Endothelial cell (in vitro differentiated cells): Measurements from ENCODE around the gene ZBTB39. TPM values are rescaled to one million over a fixed set of nuclear protein-coding genes. Genes with fewer than 3 reads are reported as not detected.
A peak's percentile ranks its signal among the peaks of the same experiment; 100 is the strongest.

Experiments
- DNase-seq: peaks from one replicate; pipeline ENCODE4 v3.0.0; 2021; ENCODE audit warnings: low spot score
- H3K27ac Mint-ChIP-seq: one replicate; pipeline ENCODE4 v1.8.0; 2021; ENCODE audit warnings: mixed read lengths, inconsistent platforms; ENCODE audit not compliant: unreplicated experiment
- H3K27me3 Mint-ChIP-seq: one replicate; pipeline ENCODE4 v1.8.0; 2021; ENCODE audit warnings: mild to moderate bottlenecking, moderate library complexity, mixed read lengths, inconsistent platforms; ENCODE audit not compliant: unreplicated experiment
- H3K36me3 Mint-ChIP-seq: one replicate; pipeline ENCODE4 v1.8.0; 2021; ENCODE audit warnings: mild to moderate bottlenecking, low read depth, mixed read lengths, inconsistent platforms; ENCODE audit not compliant: unreplicated experiment
- H3K4me1 Mint-ChIP-seq: one replicate; pipeline ENCODE4 v1.8.0; 2021; ENCODE audit warnings: mild to moderate bottlenecking, mixed read lengths, inconsistent platforms; ENCODE audit not compliant: unreplicated experiment
- H3K4me3 Mint-ChIP-seq: one replicate; pipeline ENCODE4 v1.8.0; 2021; ENCODE audit warnings: mild to moderate bottlenecking, mixed read lengths, inconsistent platforms; ENCODE audit not compliant: unreplicated experiment
- H3K9me3 Mint-ChIP-seq: one replicate; pipeline ENCODE4 v1.8.0; 2021; ENCODE audit warnings: mixed read lengths, inconsistent platforms; ENCODE audit not compliant: unreplicated experiment
- CTCF ChIP-seq: fragments of 200-600 bp; sonication (generic); IDR thresholded peaks from one replicate; pipeline ENCODE4 v1.5.0; 2021; ENCODE audit warnings: antibody characterized with exemption; ENCODE audit not compliant: unreplicated experiment
- total RNA-seq: library from RNA; stranded (reverse); fragmentation: NEBNext Ultra II Directional; extraction: Animal tissue kit (Norgen Biotek cat#: 25700); gene quantifications from one replicate; pipeline ENCODE4 v1.2.1, GENCODE V29; 2021; ENCODE audit not compliant: unreplicated experiment

The ZBTB39 gene
- total RNA-seq, 1 donor from 2014 or later: 23.9 TPM

GRCh38 chr12:56995201-56995929 is 11.0 kb downstream of the ZBTB39 start:
- Mint-ChIP-seq H3K27ac (no peak overlapping the region), H3K36me3 (peaks cover 11% of the 10 kb centered on the region), H3K4me1 (peaks cover 77% of the 10 kb centered on the region), H3K9me3 (no peaks in the 10 kb centered on the region), H3K4me3 (peak overlapping the region; percentile 56), H3K27me3 (peaks cover 6% of the 10 kb centered on the region)
- no peak for TF ChIP-seq CTCF
- no peak for DNase-seq

- Mint-ChIP-seq H3K36me3 (peaks cover 11% of the 10 kb centered on the region), H3K4me1 (peaks cover 77% of the 10 kb centered on the region), H3K27ac (peak overlapping the region; percentile 5), H3K4me3 (no peak overlapping the region), H3K27me3 (peaks cover 10% of the 10 kb centered on the region), H3K9me3 (no peaks in the 10 kb centered on the region)
- TF ChIP-seq CTCF: no peak
- no peak for DNase-seq
These were observed 12.1 kb downstream of the ZBTB39 start for GRCh38 chr12:56994231-56994746.

GRCh38 chr12:56993346-56993745 is 13.0 kb downstream of the ZBTB39 start:
- Mint-ChIP-seq H3K27ac (no peak overlapping the region), H3K4me3 (no peak overlapping the region), H3K4me1 (peaks cover 81% of the 10 kb centered on the region), H3K36me3 (peaks cover 8% of the 10 kb centered on the region), H3K27me3 (peaks cover 10% of the 10 kb centered on the region), H3K9me3 (no peaks in the 10 kb centered on the region)
- DNase-seq: no peak
- no peak for TF ChIP-seq CTCF

GRCh38 chr12:56991319-56992246 is 14.8 kb downstream of the ZBTB39 start:
- Mint-ChIP-seq H3K27ac (peak overlapping the region; percentile 91), H3K27me3 (peaks cover 12% of the 10 kb centered on the region), H3K9me3 (no peaks in the 10 kb centered on the region), H3K4me1 (peaks cover 80% of the 10 kb centered on the region), H3K4me3 (peak overlapping the region; percentile 14), H3K36me3 (peaks cover 6% of the 10 kb centered on the region)
- TF ChIP-seq CTCF: no peak
- peak; percentile 37 for DNase-seq
